H1 (cell line): ENCODE results near the gene BAZ2B. TPM values are rescaled to one million over a fixed set of nuclear protein-coding genes. Genes with fewer than 3 reads are reported as not detected.

Experiments used
- CTCF ChIA-PET: fragments of 300-600 bp; sonication (Branson Sonifier 250); formaldehyde crosslinking; loops from one replicate; lab custom pipeline; 2021; ENCODE audit not compliant: partially characterized antibody; lab: Charles Lee
- POLR2A ChIA-PET: fragments of 300-600 bp; sonication (Branson Sonifier 250); formaldehyde crosslinking; loops from one replicate; lab custom pipeline; 2021; ENCODE audit warnings: inconsistent platforms; ENCODE audit not compliant: partially characterized antibody; lab: Charles Lee
- DNase-seq, 2 experiments: peaks; one replicate each; pipeline versions ENCODE4 v3.0.0 to v3.0.0-alpha.2; 2010 to 2022; ENCODE audit warnings: low spot score in 2 of 2, low read depth in 1 of 2, mixed read lengths in 1 of 2
- FAIRE-seq: peaks from 2 replicates; lab custom pipeline; 2011; peaks lifted over from hg19 to GRCh38; lab: Jason Lieb, UNC
- H2AFZ ChIP-seq: 2 replicates; pipeline ENCODE4 v1.8.1; 2012; ENCODE audit warnings: low read length, inconsistent platforms
- H2AK5ac ChIP-seq: 2 replicates; pipeline ENCODE4 v1.6.1; 2013; ENCODE audit warnings: low read depth, low read length
- H2BK120ac ChIP-seq: replicated peaks from 2 replicates; pipeline ENCODE3; 2013; ENCODE audit warnings: low read depth, low read length, inconsistent platforms
- H2BK12ac ChIP-seq: 2 replicates; pipeline ENCODE4 v1.6.1; 2013; ENCODE audit warnings: low read depth, low read length
- H2BK15ac ChIP-seq: 2 replicates; pipeline ENCODE4 v1.6.1; 2013; ENCODE audit warnings: low read length
- H2BK20ac ChIP-seq: 2 replicates; pipeline ENCODE4 v1.6.1; 2013; ENCODE audit warnings: low read length
- H2BK5ac ChIP-seq: 2 replicates; pipeline ENCODE4 v1.6.1; 2013; ENCODE audit warnings: low read depth, low read length
- H3K14ac ChIP-seq: 2 replicates; pipeline ENCODE4 v1.6.1; 2013; ENCODE audit warnings: inconsistent platforms; ENCODE audit not compliant: insufficient read length
- H3K18ac ChIP-seq: 2 replicates; pipeline ENCODE4 v1.6.1; 2013; ENCODE audit warnings: low read length; ENCODE audit errors: extremely low read depth
- H3K23ac ChIP-seq: 2 replicates; pipeline ENCODE4 v1.6.1; 2013; ENCODE audit warnings: inconsistent platforms; ENCODE audit not compliant: insufficient read length
- H3K23me2 ChIP-seq: 2 replicates; pipeline ENCODE4 v1.6.1; 2013; ENCODE audit warnings: low read depth, low read length
- H3K27ac ChIP-seq: 2 replicates; pipeline ENCODE4 v1.6.1; 2011; ENCODE audit warnings: low read depth, low read length, inconsistent platforms
- H3K27me3 ChIP-seq, 4 experiments: replicated peaks in 1 of 4; 1 replicate in 1 of 4; 2 replicates in 3 of 4; pipeline versions ENCODE4 v1.6.1 to v1.8.1; 2011 to 2013; ENCODE audit warnings: low read length in 3 of 4, mild to moderate bottlenecking in 3 of 4, inconsistent platforms in 2 of 4, mixed read lengths in 2 of 4, moderate library complexity in 1 of 4; ENCODE audit not compliant: control insufficient read depth in 3 of 4, insufficient read depth in 3 of 4; ENCODE audit errors: extremely low read depth in 1 of 4
- H3K36me3 ChIP-seq, 4 experiments: 2 replicates each; pipeline versions ENCODE4 v1.6.1 to v1.8.1; 2011 to 2013; ENCODE audit warnings: mild to moderate bottlenecking in 4 of 4, low read length in 3 of 4, moderate library complexity in 2 of 4, control low read depth in 1 of 4, inconsistent platforms in 1 of 4; ENCODE audit not compliant: insufficient read depth in 4 of 4, control insufficient read depth in 2 of 4
- H3K4ac ChIP-seq: replicated peaks from 2 replicates; pipeline ENCODE3; 2013; ENCODE audit warnings: low read length, low read depth, mixed read lengths, inconsistent platforms; ENCODE audit not compliant: insufficient read length
- H3K4me1 ChIP-seq, 4 experiments: replicated peaks in 1 of 4; 1 replicate in 1 of 4; 2 replicates in 3 of 4; pipeline versions ENCODE4 v1.6.1 to v1.8.1; 2011 to 2013; ENCODE audit warnings: low read length in 3 of 4, inconsistent platforms in 2 of 4, mixed read lengths in 1 of 4; ENCODE audit not compliant: insufficient read depth in 4 of 4, control insufficient read depth in 3 of 4
- H3K4me2 ChIP-seq, 2 experiments: 2 replicates each; pipeline versions ENCODE4 v1.6.1 to v1.8.1; 2011 to 2013; ENCODE audit warnings: low read depth in 2 of 2, low read length in 2 of 2, control low read depth in 1 of 2, inconsistent platforms in 1 of 2, mild to moderate bottlenecking in 1 of 2; ENCODE audit not compliant: insufficient read depth in 1 of 2
- H3K4me3 ChIP-seq, 4 experiments: fragments of 200-600, 300-600 bp in 1 of 4; sonication (generic), shearing (Covaris generic), sonication (Bioruptor Twin) in 1 of 4; 2 replicates each; pipeline versions ENCODE4 v1.5.1 to v1.8.1; 2011 to 2016; ENCODE audit warnings: low read length in 4 of 4, low read depth in 3 of 4, control low read depth in 2 of 4, inconsistent platforms in 2 of 4, mild to moderate bottlenecking in 2 of 4, mixed read lengths in 1 of 4, moderate library complexity in 1 of 4; ENCODE audit not compliant: insufficient read depth in 2 of 4; ENCODE audit errors: extremely low read depth in 1 of 4
- H3K56ac ChIP-seq: replicated peaks from 2 replicates; pipeline ENCODE3; 2013; ENCODE audit warnings: low read depth, mild to moderate bottlenecking, mixed read lengths, low read length, inconsistent platforms; ENCODE audit not compliant: insufficient read length
- H3K79me1 ChIP-seq: 2 replicates; pipeline ENCODE4 v1.6.1; 2013; ENCODE audit warnings: low read depth, low read length, control low read depth
- H3K79me2 ChIP-seq, 2 experiments: 2 replicates each; pipeline versions ENCODE4 v1.6.1 to v1.8.1; 2012 to 2013; ENCODE audit warnings: low read length in 2 of 2, mild to moderate bottlenecking in 2 of 2, inconsistent platforms in 1 of 2; ENCODE audit not compliant: insufficient read depth in 2 of 2, control insufficient read depth in 1 of 2
- H3K9ac ChIP-seq, 4 experiments: replicated peaks in 1 of 4; 1 replicate in 1 of 4; 2 replicates in 3 of 4; pipeline versions ENCODE4 v1.6.1 to v1.8.1; 2011 to 2013; ENCODE audit warnings: low read depth in 3 of 4, low read length in 3 of 4, control low read depth in 2 of 4, mild to moderate bottlenecking in 2 of 4, moderate library complexity in 2 of 4, inconsistent platforms in 1 of 4; ENCODE audit errors: extremely low read depth in 1 of 4
- H3K9me3 ChIP-seq, 2 experiments: 2 replicates each; pipeline versions ENCODE4 v1.6.1 to v1.8.1; 2012 to 2013; ENCODE audit warnings: mild to moderate bottlenecking in 2 of 2, moderate library complexity in 2 of 2, control low read depth in 1 of 2, inconsistent platforms in 1 of 2, low read depth in 1 of 2, low read length in 1 of 2, mixed read lengths in 1 of 2; ENCODE audit not compliant: insufficient read depth in 2 of 2
- H4K20me1 ChIP-seq, 2 experiments: replicated peaks in 1 of 2; 2 replicates each; pipeline versions ENCODE3 to v1.8.1; 2011 to 2013; ENCODE audit warnings: inconsistent platforms in 2 of 2, low read length in 2 of 2, mild to moderate bottlenecking in 1 of 2; ENCODE audit not compliant: insufficient read depth in 2 of 2, control insufficient read depth in 1 of 2
- H4K5ac ChIP-seq: 2 replicates; pipeline ENCODE4 v1.6.1; 2013; ENCODE audit warnings: low read length, low read depth, mixed read lengths, inconsistent platforms; ENCODE audit not compliant: insufficient read length
- H4K8ac ChIP-seq: 2 replicates; pipeline ENCODE4 v1.8.0; 2013; ENCODE audit warnings: mild to moderate bottlenecking, moderate library complexity, low read length, inconsistent platforms; ENCODE audit not compliant: insufficient read depth; ENCODE audit errors: extremely low read depth
- H4K91ac ChIP-seq: replicated peaks from 2 replicates; pipeline ENCODE3; 2013; ENCODE audit warnings: low read length, mixed read lengths, inconsistent platforms; ENCODE audit not compliant: insufficient read length
- JUN ChIP-seq: IDR thresholded peaks from 2 replicates; pipeline ENCODE4 v1.6.1; 2011; ENCODE audit warnings: low read depth, mild to moderate bottlenecking, improper control_type of control experiment, low read length
- KDM1A ChIP-seq: fragments of 200-600, 300-600 bp; sonication (generic); IDR thresholded peaks from 2 replicates; pipeline ENCODE4 v1.7.1; 2016; ENCODE audit warnings: mild to moderate bottlenecking, low read length, borderline replicate concordance
- PHF8 ChIP-seq: fragments of 200-600 bp; sonication (generic); conservative IDR thresholded peaks from 2 replicates; pipeline ENCODE4 v1.7.1; 2012; ENCODE audit warnings: low read depth, mild to moderate bottlenecking, inconsistent platforms, low read length, moderate library complexity
- POU5F1 ChIP-seq: IDR thresholded peaks from 2 replicates; pipeline ENCODE4 v1.6.1; 2011; ENCODE audit warnings: low read depth, mild to moderate bottlenecking, low read length, moderate library complexity
- SIN3A ChIP-seq, 2 experiments: IDR thresholded peaks in 1 of 2; conservative IDR thresholded peaks in 1 of 2; 2 replicates each; pipeline ENCODE4 v1.6.1; 2011 to 2012; ENCODE audit warnings: low read length in 2 of 2, improper control_type of control experiment in 1 of 2, low read depth in 1 of 2, mild to moderate bottlenecking in 1 of 2
- SP1 ChIP-seq: IDR thresholded peaks from 2 replicates; pipeline ENCODE4 v1.6.1; 2011; ENCODE audit warnings: low read depth, low read length
- WGBS, 2 experiments: shearing (Covaris generic) in 1 of 2; methylation state at CpG; one replicate each; pipeline versions ENCODE4 v1.1.6 to v1.1.7; 2013 to 2015; ENCODE audit warnings: low lambda C conversion rate in 2 of 2, mixed read lengths in 2 of 2, inconsistent platforms in 1 of 2, low coverage in 1 of 2, missing lambda C conversion rate in 1 of 2; ENCODE audit not compliant: insufficient replicate concordance in 2 of 2, insufficient coverage in 1 of 2, insufficient read length in 1 of 2; ENCODE audit errors: extremely low coverage in 1 of 2, missing lambda C conversion rate in 1 of 2; 5-methylcytosine and 5-hydroxymethylcytosine counted together
- polyA plus RNA-seq, 7 experiments: library from polyadenylated mRNA; depleted of rRNA in 3 of 7; stranded (reverse) in 5 of 7; unstranded in 2 of 7; fragments of >200 nt in 5 of 7; fragments of 200-250 nt in 2 of 7; gene quantifications; 1 replicate in 5 of 7; 2 replicates in 1 of 7; 4 replicates in 1 of 7; pipeline versions ENCODE4 v1.2.1 to v1.2.3, GENCODE V29; 2011 to 2013; ENCODE audit warnings: missing spikeins in 2 of 7, mixed read lengths in 2 of 7
- total RNA-seq: library from RNA; stranded (reverse); fragmentation: NEBNext Ultra II Directional; extraction: Animal tissue kit (Norgen Biotek cat#: 25700); gene quantifications from 2 replicates; pipeline ENCODE4 v1.2.1, GENCODE V29; 2021

The BAZ2B gene
- total and polyA plus RNA-seq, 2 of the 8 experiments (the other 6 are each of a cell fraction or from before 2014, with no cell fraction given): 15.2 to 46.3 TPM

DNA sequence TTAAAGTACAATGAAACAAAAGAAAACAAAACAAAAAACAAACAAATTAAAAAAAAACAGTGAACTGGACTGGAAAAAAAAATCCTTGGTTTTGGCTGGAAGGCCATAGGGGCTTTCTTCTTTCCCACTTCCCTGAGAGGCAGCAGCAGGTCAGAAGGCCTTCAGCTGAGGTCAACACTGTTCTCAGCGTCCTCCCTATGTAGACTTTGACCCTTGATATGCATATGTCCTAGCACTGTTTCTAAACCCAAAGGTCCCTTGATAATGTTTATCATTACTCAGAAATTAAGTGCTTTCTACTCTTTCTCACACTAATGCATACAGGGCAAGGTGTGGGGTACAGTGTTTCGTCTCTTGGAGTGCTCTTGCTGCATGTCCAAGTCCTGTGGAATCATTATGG, 254.3 kb downstream of the BAZ2B start:
- Histone ChIP-seq H2BK120ac (no peak overlapping the region), H2AK5ac (no peak overlapping the region), H3K23me2 (no peaks in the 10 kb centered on the region), H2BK12ac (no peak overlapping the region), H4K8ac (no peak overlapping the region), H3K9ac (no peak overlapping the region), H3K18ac (no peak overlapping the region), H3K56ac (no peak overlapping the region), H3K4me1 (no peaks in the 10 kb centered on the region), H4K5ac (no peak overlapping the region), H4K20me1 (peaks cover 0 to 2% of the 10 kb centered on the region in 2 experiments), H2BK5ac (no peak overlapping the region), H3K27me3 (no peaks in the 10 kb centered on the region), H2BK15ac (no peak overlapping the region), H3K79me2 (0 out of 4 replicates have a peak, but pooled peaks cover 0 to 2% of the 10 kb centered on the region in 2 experiments), H3K4me2 (no peak overlapping the region), H3K9me3 (peaks cover 0 to 4% of the 10 kb centered on the region in 2 experiments; a peak in 1 of 4 replicates), H3K4ac (no peak overlapping the region), H4K91ac (no peak overlapping the region), H2BK20ac (no peak overlapping the region), H2AFZ (no peak overlapping the region), H3K36me3 (peaks cover 0 to 24% (median 15%) of the 10 kb centered on the region in 4 experiments; a peak in 7 of 8 replicates), H3K27ac (no peak overlapping the region), H3K79me1 (no peaks in the 10 kb centered on the region), H3K23ac (no peak overlapping the region), H3K4me3 (no peak overlapping the region), H3K14ac (no peak overlapping the region)
- TF ChIP-seq SP1 (no peak), SIN3A (conservative IDR thresholded peaks at IDR 0.05 in 1 of 2, IDR thresholded peaks at IDR 0.05 in 1 of 2; ENCODE audit: low read depth in 1 of 2, low read length in 2 of 2) (no peak), POU5F1 (no peak), JUN (no peak), KDM1A (no peak), PHF8 (no peak)
- FAIRE-seq: no peak
- CTCF ChIA-PET: no interaction called here
- no peak for DNase-seq
- whole genome bisulfite sequencing, 2 experiments: 94% methylated on average over 2 of the region's 2 CpGs; no CpG with 5 or more reads in 1 of the 2 experiments
- POLR2A ChIA-PET: no interaction called here
